CD14-positive monocyte (primary cell): ENCODE results near the gene TRABD2B. TPM values are rescaled to one million over a fixed set of nuclear protein-coding genes. Genes with fewer than 3 reads are reported as not detected.

Source experiments
- DNase-seq, 3 donors: peaks; one replicate each; pipeline ENCODE4 v3.0.0-alpha.2; 2011 to 2022
- H2AFZ ChIP-seq: 2 replicates; pipeline ENCODE4 v1.6.0; 2012; ENCODE audit warnings: mild to moderate bottlenecking, low read depth, low read length, inconsistent platforms; ENCODE audit not compliant: insufficient read depth, poor library complexity, severe bottlenecking
- H3K27ac ChIP-seq, 2 donors: 1 replicate in 1 of 2; 2 replicates in 1 of 2; pipeline ENCODE4 v1.5.1; 2012 to 2013; ENCODE audit warnings: low read length in 2 of 2, control low read depth in 1 of 2, inconsistent platforms in 1 of 2, low read depth in 1 of 2, mild to moderate bottlenecking in 1 of 2
- H3K27me3 ChIP-seq, 2 donors: one replicate each; pipeline versions ENCODE4 v1.6.0 to v1.6.1; 2011 to 2013; ENCODE audit warnings: low read length in 2 of 2; ENCODE audit not compliant: control insufficient read depth in 2 of 2, insufficient read depth in 2 of 2
- H3K36me3 ChIP-seq, 2 donors: replicated peaks in 1 of 2; 1 replicate in 1 of 2; 2 replicates in 1 of 2; pipeline versions ENCODE4 v1.5.1 to v1.6.1; 2012 to 2013; ENCODE audit warnings: low read length in 2 of 2, control low read depth in 1 of 2, inconsistent platforms in 1 of 2, mild to moderate bottlenecking in 1 of 2; ENCODE audit not compliant: insufficient read depth in 2 of 2, control insufficient read depth in 1 of 2
- H3K4me1 ChIP-seq, 2 donors: 1 replicate in 1 of 2; 2 replicates in 1 of 2; pipeline versions ENCODE4 v1.5.1 to v1.6.1; 2012 to 2013; ENCODE audit warnings: low read length in 2 of 2, control low read depth in 1 of 2, inconsistent platforms in 1 of 2, mild to moderate bottlenecking in 1 of 2, moderate library complexity in 1 of 2; ENCODE audit not compliant: insufficient read depth in 2 of 2, control insufficient read depth in 1 of 2
- H3K4me2 ChIP-seq: replicated peaks from 2 replicates; pipeline ENCODE3; 2012; ENCODE audit warnings: low read length, moderate library complexity, mild to moderate bottlenecking; ENCODE audit not compliant: poor library complexity, severe bottlenecking; ENCODE audit errors: extremely low read depth
- H3K4me3 ChIP-seq, 3 experiments: fragments of 200-600 bp in 1 of 3; sonication (generic) in 1 of 3; replicated peaks in 1 of 3; 1 replicate in 2 of 3; 2 replicates in 1 of 3; pipeline ENCODE4 v1.5.1; 2011 to 2013; ENCODE audit warnings: low read length in 3 of 3, mild to moderate bottlenecking in 3 of 3, control low read depth in 2 of 3, low read depth in 2 of 3, inconsistent platforms in 1 of 3, moderate library complexity in 1 of 3
- H3K79me2 ChIP-seq: 2 replicates; pipeline ENCODE4 v1.6.0; 2012; ENCODE audit warnings: mild to moderate bottlenecking, control low read depth, inconsistent platforms, low read length, moderate library complexity; ENCODE audit not compliant: insufficient read depth
- H3K9ac ChIP-seq: 2 replicates; pipeline ENCODE4 v1.6.0; 2017; ENCODE audit warnings: low read length, mild to moderate bottlenecking; ENCODE audit not compliant: insufficient read depth, poor library complexity, severe bottlenecking
- H3K9me3 ChIP-seq, 2 donors: replicated peaks in 1 of 2; 1 replicate in 1 of 2; 2 replicates in 1 of 2; pipeline versions ENCODE4 v1.5.1 to v1.6.1; 2012 to 2013; ENCODE audit warnings: low read length in 2 of 2, control low read depth in 1 of 2; ENCODE audit not compliant: control insufficient read depth in 1 of 2, insufficient read depth in 1 of 2
- H4K20me1 ChIP-seq: 2 replicates; pipeline ENCODE4 v1.6.0; 2012; ENCODE audit warnings: mild to moderate bottlenecking, low read length, control low read depth, moderate library complexity; ENCODE audit not compliant: insufficient read depth
- H3K27ac Mint-ChIP-seq, 7 donors: one replicate each; pipeline ENCODE4 v1.8.0; 2020; ENCODE audit warnings: mild to moderate bottlenecking in 7 of 7, mixed read lengths in 7 of 7, moderate library complexity in 6 of 7, inconsistent platforms in 2 of 7
- H3K27me3 Mint-ChIP-seq, 3 donors: one replicate each; pipeline ENCODE4 v1.8.0; 2021 to 2022; ENCODE audit warnings: low read depth in 3 of 3, mild to moderate bottlenecking in 3 of 3, mixed read lengths in 3 of 3, moderate library complexity in 3 of 3, inconsistent platforms in 1 of 3
- H3K36me3 Mint-ChIP-seq, 2 donors: one replicate each; pipeline ENCODE4 v1.8.0; 2020; ENCODE audit warnings: mixed read lengths in 2 of 2, inconsistent platforms in 1 of 2, mild to moderate bottlenecking in 1 of 2
- H3K4me1 Mint-ChIP-seq: one replicate; pipeline ENCODE4 v1.8.0; 2020; ENCODE audit warnings: mild to moderate bottlenecking, mixed read lengths
- H3K4me3 Mint-ChIP-seq, 2 donors: one replicate each; pipeline ENCODE4 v1.8.0; 2020; ENCODE audit warnings: mild to moderate bottlenecking in 2 of 2, mixed read lengths in 2 of 2, moderate library complexity in 1 of 2
- H3K9me3 Mint-ChIP-seq, 7 donors: one replicate each; pipeline ENCODE4 v1.8.0; 2020 to 2022; ENCODE audit warnings: mixed read lengths in 7 of 7, mild to moderate bottlenecking in 6 of 7, moderate library complexity in 6 of 7, inconsistent platforms in 2 of 7
- CTCF ChIP-seq: fragments of 200-600 bp; IDR thresholded peaks from one replicate; pipeline ENCODE4 v1.8.0; 2022; ENCODE audit warnings: antibody characterized with exemption, mild to moderate bottlenecking
- WGBS: methylation state at CpG from one replicate; pipeline ENCODE4 v1.1.5; 2013; ENCODE audit warnings: missing lambda C conversion rate; ENCODE audit not compliant: insufficient coverage; 5-methylcytosine and 5-hydroxymethylcytosine counted together
- intact Hi-C, 2 donors: fragments of 100-400 bp; cut with micrococcal nuclease; formaldehyde crosslinking; loops; one replicate each; pipeline versions ENCODE4 v1.15.0 to v1.15.1; 2023
- polyA plus RNA-seq, 3 donors: library from polyadenylated mRNA; depleted of rRNA in 1 of 3; unstranded in 2 of 3; stranded (reverse) in 1 of 3; fragments of 300-500 nt in 2 of 3; fragments of >200 nt in 1 of 3; fragmentation: Illumina TruSeq in 2 of 3; gene quantifications; 1 replicate in 2 of 3; 2 replicates in 1 of 3; pipeline ENCODE4 v1.2.3, GENCODE V29; 2012 to 2021

The TRABD2B gene
- polyA plus RNA-seq, 3 donors: not detected

- Mint-ChIP-seq H3K4me3 (no peak overlapping the region), H3K27me3 (peaks cover 4 to 11% (median 7%) of the 10 kb centered on the region in 3 donors), H3K36me3 (no peaks in the 10 kb centered on the region), H3K9me3 (no peaks in the 10 kb centered on the region), H3K27ac (no peak overlapping the region), H3K4me1 (no peaks in the 10 kb centered on the region)
- Histone ChIP-seq H3K4me2 (no peak overlapping the region), H2AFZ (no peak overlapping the region), H3K9ac (no peak overlapping the region), H3K4me3 (no peak overlapping the region), H3K79me2 (no peaks in the 10 kb centered on the region), H3K4me1 (no peaks in the 10 kb centered on the region), H3K27ac (no peak overlapping the region), H3K27me3 (no peaks in the 10 kb centered on the region), H4K20me1 (no peaks in the 10 kb centered on the region), H3K36me3 (no peaks in the 10 kb centered on the region), H3K9me3 (no peaks in the 10 kb centered on the region)
- WGBS: no CpG with 5 or more reads among the region's 1 CpG
- DNase-seq: no peak
- intact Hi-C loops: no loop called here
- TF ChIP-seq CTCF: no peak
These were observed 61.3 kb downstream of the TRABD2B start for GRCh38 chr1:47935856-47936255.

GRCh38 chr1:47935163-47935562, 62.0 kb downstream of the TRABD2B start:
- Histone ChIP-seq H3K36me3 (no peaks in the 10 kb centered on the region), H3K9me3 (no peaks in the 10 kb centered on the region), H3K9ac (no peak overlapping the region), H3K27ac (no peak overlapping the region), H3K79me2 (no peaks in the 10 kb centered on the region), H3K4me2 (no peak overlapping the region), H3K4me1 (no peaks in the 10 kb centered on the region), H3K27me3 (no peaks in the 10 kb centered on the region), H3K4me3 (no peak overlapping the region), H4K20me1 (no peaks in the 10 kb centered on the region), H2AFZ (no peak overlapping the region)
- TF ChIP-seq CTCF: no peak
- 0% methylated on average over 1 of the region's 4 CpGs for WGBS
- Mint-ChIP-seq H3K36me3 (no peaks in the 10 kb centered on the region), H3K4me3 (no peak overlapping the region), H3K27ac (no peak overlapping the region), H3K27me3 (peaks cover 4 to 8% (median 7%) of the 10 kb centered on the region in 3 donors), H3K9me3 (no peaks in the 10 kb centered on the region), H3K4me1 (no peaks in the 10 kb centered on the region)
- intact Hi-C loops: no loop called here
- no peak for DNase-seq
